SK-N-SH treated with all-trans-retinoic acid at 6 μM for 48 hours (cell line): ENCODE measurements around the gene KRTAP24-1.

Experiments used
- PPARA ChIP-seq: fragments of 250-450 bp; sonication (Bioruptor Pico); IDR thresholded peaks from 2 replicates; pipeline ENCODE4 v1.5.0; 2020; ENCODE audit warnings: mild to moderate bottlenecking, borderline replicate concordance
- TOX ChIP-seq: fragments of 250-450 bp; sonication (Bioruptor Pico); IDR thresholded peaks from 2 replicates; pipeline ENCODE4 v1.8.0; 2021; ENCODE audit warnings: mild to moderate bottlenecking, moderate library complexity, borderline replicate concordance
- ZFP30 ChIP-seq: fragments of 450-650 bp; formaldehyde crosslinking; IDR thresholded peaks from 2 replicates; pipeline ENCODE4 v1.5.0; 2022; ENCODE audit warnings: mild to moderate bottlenecking, moderate library complexity
- ZNF8 ChIP-seq: fragments of 450-650 bp; formaldehyde crosslinking; IDR thresholded peaks from 2 replicates; pipeline ENCODE4 v1.5.0; 2020; ENCODE audit warnings: mild to moderate bottlenecking, moderate library complexity

DNA sequence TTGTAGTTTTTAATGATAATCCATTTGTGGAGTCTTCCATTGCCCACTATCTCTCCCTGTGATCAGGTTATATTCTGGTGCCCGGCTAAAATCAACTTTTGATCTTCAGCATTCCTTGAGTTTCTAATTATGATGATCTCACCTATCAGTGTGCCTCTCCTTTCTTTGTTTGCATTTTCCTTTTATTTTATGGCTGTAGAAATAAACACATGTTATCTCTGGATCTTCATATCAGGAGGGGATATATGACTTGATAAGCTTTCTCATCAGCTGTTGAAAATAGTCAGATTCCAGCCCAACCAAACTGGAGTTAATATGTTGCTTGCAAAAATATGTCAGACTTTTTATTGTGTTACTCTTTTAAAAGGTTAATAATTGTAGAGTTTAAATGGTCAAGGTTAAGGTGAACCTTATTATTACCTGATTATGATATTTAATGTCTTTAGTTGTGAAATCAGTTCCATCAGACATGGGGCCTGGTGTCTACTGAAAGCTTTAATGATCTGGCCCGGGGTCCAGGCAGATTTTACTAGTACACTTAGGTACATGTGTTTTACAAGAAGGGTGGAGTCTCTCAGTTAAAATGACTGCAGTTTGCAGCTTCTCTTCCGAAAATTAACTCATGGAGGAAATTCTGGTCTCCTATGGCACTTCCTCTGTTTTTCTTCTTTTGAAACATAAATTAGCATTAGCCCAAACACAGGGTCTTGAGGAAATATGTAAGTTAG, 12.8 kb downstream of the KRTAP24-1 start:
- no peak for TF ChIP-seq TOX (CRISPR knock-in tag)
- no peak for TF ChIP-seq ZFP30
- TF ChIP-seq ZNF8 (CRISPR knock-in tag), result no peak
- TF ChIP-seq PPARA, result no peak
